ENCODE data around the gene FBLN1. TPM values are rescaled to one million over a fixed set of nuclear protein-coding genes. Genes with fewer than 3 reads are reported as not detected.

FBLN1 gene
- total and polyA plus RNA-seq, 9 of the 15 experiments (the other 6 are each of a cell fraction or from before 2014, with no cell fraction given) = 0.66 TPM; not detected in 8

DNA sequence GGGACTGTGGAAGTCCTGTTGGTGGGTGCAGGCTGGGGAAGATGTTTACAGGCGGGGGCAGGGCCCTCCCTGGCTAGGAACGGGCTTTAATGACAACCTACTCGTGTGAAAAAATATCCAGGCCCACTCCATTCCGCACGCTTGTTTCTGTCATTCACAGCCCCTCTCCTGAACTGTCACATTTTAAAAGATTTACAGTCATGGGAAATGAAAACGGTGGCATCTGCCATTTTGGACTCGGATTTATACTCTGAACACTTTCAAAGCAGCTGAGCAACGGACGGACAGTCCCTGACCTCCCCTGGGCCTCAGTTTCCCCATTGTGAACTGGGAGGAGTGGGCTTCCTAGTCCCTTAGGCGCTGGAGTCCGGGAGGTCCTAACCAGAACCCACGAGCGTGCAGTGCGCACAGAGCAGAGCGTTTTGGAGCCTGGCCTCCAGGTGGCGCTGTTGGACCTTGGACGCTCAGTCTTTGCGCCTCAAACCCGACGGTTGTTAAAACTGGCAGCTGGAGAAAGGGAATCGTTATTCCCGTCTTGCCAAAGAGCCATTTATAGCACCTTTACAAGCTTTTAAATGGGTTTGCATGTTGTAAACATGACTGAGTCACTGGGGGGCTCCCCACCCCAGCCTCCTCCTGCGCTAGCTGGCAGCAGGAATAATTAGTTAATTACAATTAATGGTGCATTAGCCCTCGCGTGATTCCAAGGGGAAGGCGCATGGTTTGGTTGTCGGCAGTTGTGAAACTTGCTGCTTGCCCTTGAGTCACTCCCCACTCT lies 75.3 kb downstream of the FBLN1 start (continued):
- TF ChIP-seq, protein P1, sequence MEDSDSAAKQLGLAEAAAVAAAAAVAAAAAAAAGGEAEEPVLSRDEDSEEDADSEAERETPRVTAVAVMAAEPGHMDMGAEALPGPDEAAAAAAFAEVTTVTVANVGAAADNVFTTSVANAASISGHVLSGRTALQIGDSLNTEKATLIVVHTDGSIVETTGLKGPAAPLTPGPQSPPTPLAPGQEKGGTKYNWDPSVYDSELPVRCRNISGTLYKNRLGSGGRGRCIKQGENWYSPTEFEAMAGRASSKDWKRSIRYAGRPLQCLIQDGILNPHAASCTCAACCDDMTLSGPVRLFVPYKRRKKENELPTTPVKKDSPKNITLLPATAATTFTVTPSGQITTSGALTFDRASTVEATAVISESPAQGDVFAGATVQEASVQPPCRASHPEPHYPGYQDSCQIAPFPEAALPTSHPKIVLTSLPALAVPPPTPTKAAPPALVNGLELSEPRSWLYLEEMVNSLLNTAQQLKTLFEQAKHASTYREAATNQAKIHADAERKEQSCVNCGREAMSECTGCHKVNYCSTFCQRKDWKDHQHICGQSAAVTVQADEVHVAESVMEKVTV (CRISPR knock-in tag; IDR thresholded peaks at IDR 0.05) = peak; percentile 54; the same call in 1 of the 2 replicates
- TF ChIP-seq, protein P2, sequence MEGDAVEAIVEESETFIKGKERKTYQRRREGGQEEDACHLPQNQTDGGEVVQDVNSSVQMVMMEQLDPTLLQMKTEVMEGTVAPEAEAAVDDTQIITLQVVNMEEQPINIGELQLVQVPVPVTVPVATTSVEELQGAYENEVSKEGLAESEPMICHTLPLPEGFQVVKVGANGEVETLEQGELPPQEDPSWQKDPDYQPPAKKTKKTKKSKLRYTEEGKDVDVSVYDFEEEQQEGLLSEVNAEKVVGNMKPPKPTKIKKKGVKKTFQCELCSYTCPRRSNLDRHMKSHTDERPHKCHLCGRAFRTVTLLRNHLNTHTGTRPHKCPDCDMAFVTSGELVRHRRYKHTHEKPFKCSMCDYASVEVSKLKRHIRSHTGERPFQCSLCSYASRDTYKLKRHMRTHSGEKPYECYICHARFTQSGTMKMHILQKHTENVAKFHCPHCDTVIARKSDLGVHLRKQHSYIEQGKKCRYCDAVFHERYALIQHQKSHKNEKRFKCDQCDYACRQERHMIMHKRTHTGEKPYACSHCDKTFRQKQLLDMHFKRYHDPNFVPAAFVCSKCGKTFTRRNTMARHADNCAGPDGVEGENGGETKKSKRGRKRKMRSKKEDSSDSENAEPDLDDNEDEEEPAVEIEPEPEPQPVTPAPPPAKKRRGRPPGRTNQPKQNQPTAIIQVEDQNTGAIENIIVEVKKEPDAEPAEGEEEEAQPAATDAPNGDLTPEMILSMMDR (IDR thresholded peaks at IDR 0.05 in 2 of 3, conservative IDR thresholded peaks at IDR 0.05 in 1 of 3; ENCODE audit: insufficient read depth in 2 of 3, low read depth in 1 of 3, low read length in 3 of 3) = peak; percentile 82 to 85 (median 84)
- peak; percentile 72 to 89 for TF ChIP-seq RAD21 (CRISPR knock-in tag; conservative IDR thresholded peaks at IDR 0.05 in 1 of 2, IDR thresholded peaks at IDR 0.05 in 1 of 2)

All from K562 (cell line).